T-helper 1 cell treated with Interleukin-12 subunit alpha and Interleukin-12 subunit beta and Interleukin-4 antibody, amounts not matched to agents 30 ng/mL and 1 ng/mL, for 36 hours (primary cell): Measurements from ENCODE around the gene RNF146. TPM values are rescaled to one million over a fixed set of nuclear protein-coding genes. Genes with fewer than 3 reads are reported as not detected.

Experiments used
- total RNA-seq: library from RNA; stranded (reverse); gene quantifications from 2 replicates; pipeline ENCODE4 v1.2.3, GENCODE V29; 2022

RNF146 gene
- total RNA-seq, 1 donor from 2014 or later, result 20.8 TPM

Other genes with a start within 250 kb of the RNF146 start
- gene RSPO3, start 148.2 kb upstream of the RNF146 start, total RNA-seq, result not detected in 2 replicates
- 48.0 and 49.6 TPM in 2 replicates for gene ECHDC1, start 76.7 kb downstream of the RNF146 start, total RNA-seq
- 16.4 and 17.6 TPM in 2 replicates for gene KIAA0408, start 192.5 kb downstream of the RNF146 start, total RNA-seq